Stimulated activated naive CD8-positive, alpha-beta T cell treated with anti-CD3 and anti-CD28 coated beads, Interleukin-15, Interleukin-2, amounts not matched to agents 100 ng/mL and 50 ng/mL, for 24 hours (primary cell): ENCODE data around the gene CPT1B.
A peak's percentile ranks its signal among the peaks of the same experiment; 100 is the strongest.

Source experiments
- H3K27ac Mint-ChIP-seq: one replicate; pipeline ENCODE4 v1.8.0; 2021; ENCODE audit warnings: mild to moderate bottlenecking, mixed read lengths
- H3K27me3 Mint-ChIP-seq: one replicate; pipeline ENCODE4 v1.8.0; 2021; ENCODE audit warnings: mixed read lengths
- H3K36me3 Mint-ChIP-seq: one replicate; pipeline ENCODE4 v1.8.0; 2021; ENCODE audit warnings: low read depth, mixed read lengths
- H3K4me1 Mint-ChIP-seq: one replicate; pipeline ENCODE4 v1.8.0; 2021; ENCODE audit warnings: low read depth, mixed read lengths
- H3K4me3 Mint-ChIP-seq: one replicate; pipeline ENCODE4 v1.8.0; 2021; ENCODE audit warnings: mild to moderate bottlenecking, mixed read lengths
- H3K9me3 Mint-ChIP-seq: one replicate; pipeline ENCODE4 v1.8.0; 2021; ENCODE audit warnings: mixed read lengths

The CPT1B gene

DNA sequence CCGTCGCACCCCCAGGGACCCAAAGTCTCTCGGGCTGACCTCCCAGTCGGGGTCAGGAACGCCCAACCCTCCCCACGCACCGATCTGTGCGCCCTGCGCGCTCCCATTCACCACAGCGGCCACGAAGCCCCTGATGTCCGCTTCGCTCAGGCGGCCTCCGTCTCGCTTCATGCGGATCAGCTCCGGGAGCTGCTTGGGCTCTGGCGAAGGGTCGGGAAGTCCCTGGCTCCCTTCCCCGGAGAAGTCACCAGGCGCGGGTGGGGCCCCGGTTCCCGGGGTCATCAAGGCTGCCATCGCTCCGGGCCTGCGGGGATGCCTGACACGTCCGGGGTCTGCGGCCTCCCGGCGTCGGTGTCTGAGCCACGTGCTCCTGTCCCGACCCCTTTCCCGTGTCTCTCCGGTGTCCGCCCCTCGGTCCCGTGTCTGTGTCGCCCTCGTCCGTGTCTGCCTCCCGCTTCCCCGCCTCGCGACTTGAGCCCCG lies 48.8 kb downstream of the CPT1B start:
- Mint-ChIP-seq H3K9me3 (no peaks in the 10 kb centered on the region), H3K27ac (peak overlapping the region; percentile 58), H3K4me1 (peaks cover 45% of the 10 kb centered on the region), H3K4me3 (peak overlapping the region; percentile 84), H3K36me3 (peaks cover 20% of the 10 kb centered on the region), H3K27me3 (no peaks in the 10 kb centered on the region)

DNA sequence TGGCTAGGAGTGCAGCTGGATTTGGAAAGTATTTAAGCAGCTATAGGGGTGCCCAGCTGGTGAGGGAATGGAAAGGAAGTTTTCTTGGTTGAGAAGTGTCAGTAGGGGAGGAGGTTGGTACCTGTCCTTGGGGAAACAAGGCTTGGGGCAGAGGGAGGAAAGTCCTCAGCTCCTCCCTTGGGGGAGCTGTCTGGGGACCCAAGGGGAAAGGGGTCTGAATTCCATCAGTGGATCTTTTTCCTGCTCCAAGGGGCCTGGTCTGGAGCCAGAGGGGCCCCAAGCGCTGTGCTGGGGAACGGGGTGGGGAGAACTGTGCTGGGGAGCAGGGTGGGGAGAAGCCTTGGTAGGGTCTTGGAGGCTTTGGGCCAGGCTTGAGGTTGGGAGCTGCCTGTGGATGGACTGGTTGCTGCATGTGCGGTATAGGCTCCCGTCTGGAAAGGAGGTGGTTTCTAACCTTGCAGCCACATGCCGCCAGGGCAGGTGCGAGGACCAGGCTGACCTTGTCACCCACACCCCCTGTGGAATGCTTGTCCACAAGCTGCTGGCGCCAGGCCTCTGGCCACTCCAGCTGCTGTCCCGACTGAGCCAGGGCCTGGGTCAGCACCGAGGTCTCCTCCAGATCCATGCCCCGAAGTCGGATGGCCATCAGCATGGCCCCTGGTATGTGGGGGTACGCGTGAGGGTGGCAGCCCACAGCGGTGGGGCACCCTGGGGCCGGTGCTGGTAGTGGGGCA lies 49.4 kb downstream of the CPT1B start:
- Mint-ChIP-seq H3K4me1 (peaks cover 41% of the 10 kb centered on the region), H3K4me3 (peak overlapping the region; percentile 84), H3K27me3 (no peaks in the 10 kb centered on the region), H3K9me3 (no peaks in the 10 kb centered on the region), H3K27ac (peak overlapping the region; percentile 40), H3K36me3 (peaks cover 23% of the 10 kb centered on the region)

DNA sequence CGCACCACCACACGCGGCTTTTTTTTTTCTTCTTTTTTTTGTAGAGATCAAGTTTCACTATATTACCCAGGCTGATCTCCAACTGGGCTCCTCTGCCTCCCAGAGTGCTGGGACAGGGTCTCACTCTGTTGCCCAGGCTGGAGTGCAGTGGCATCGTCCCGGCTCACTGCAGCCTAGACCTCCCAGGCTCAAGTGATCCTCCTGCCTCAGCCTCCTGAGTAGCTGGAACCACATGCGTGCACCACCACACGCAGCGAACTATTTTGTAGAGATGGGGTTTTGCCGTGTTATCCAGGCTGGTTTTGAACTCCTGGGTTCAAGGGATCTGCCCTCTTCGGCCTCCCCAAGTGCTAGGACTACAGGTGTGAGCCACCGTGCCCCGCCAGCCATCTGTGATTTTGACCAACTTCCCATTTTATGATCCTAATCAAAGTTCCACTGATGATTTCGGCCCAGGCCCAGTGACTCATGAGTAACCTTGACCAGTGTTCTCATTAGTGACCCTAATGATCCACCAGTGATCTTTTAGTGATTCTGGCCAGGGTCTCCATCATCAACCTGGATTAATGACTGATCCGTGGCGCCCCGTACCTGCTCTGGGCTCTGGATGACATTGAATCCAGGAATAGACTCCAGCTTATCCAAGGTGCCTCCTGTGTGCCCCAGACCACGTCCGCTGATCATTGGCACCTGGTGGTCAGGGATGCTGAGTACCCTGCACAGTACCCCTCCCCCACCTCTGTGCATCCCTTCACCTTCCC lies 50.1 kb downstream of the CPT1B start:
- Mint-ChIP-seq H3K27ac (peak overlapping the region; percentile 87), H3K9me3 (no peaks in the 10 kb centered on the region), H3K36me3 (peaks cover 23% of the 10 kb centered on the region), H3K27me3 (no peaks in the 10 kb centered on the region), H3K4me3 (peak overlapping the region; percentile 84), H3K4me1 (peaks cover 33% of the 10 kb centered on the region)

DNA sequence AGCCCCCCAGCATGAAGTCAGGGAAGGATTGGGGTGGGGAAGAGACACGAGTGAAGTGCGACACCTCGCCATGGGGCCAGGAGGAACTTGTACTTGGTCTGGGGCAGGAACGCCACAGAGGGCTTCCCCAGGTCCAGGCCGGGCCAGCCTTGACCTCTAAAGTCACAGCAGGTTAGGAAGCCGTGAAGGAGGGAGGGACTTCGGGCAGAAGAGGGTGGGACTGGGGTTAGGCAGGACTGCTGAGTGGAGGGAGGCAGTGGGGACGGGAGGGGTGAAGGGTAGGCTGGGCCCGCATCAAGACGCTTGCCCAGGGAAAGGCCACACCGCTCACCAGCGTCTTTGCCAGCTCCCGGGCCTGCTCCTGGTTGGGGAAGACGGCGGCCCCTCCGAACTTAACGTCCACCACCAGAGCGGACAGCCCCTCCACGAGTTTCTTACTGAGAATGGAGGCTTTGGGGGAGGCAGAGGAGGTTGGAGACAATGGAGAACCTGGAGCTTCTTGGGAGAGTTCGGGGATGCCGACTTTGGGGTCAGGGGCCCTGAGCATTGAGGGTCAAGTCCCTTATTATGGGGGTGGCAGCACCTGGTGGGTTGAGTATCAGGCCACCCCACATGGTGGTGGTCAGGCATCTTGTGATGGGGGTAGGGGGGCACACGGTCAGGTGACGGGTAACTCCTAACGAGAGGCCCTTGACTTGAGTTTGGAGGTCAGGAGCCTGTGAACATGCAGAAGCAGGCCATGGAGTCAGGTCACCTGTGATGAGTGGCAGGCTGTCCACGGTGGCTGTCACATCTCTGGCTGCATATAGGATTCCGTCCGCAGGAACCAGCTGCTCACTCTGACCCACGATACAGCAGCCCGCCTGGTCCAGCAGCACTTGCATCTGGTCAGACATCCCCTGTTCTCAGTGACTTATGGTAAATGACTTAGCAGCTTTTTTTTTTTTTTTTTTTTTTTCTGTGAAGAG lies 51.1 kb downstream of the CPT1B start:
- H3K9me3 Mint-ChIP-seq: no peaks in the 10 kb centered on the region
- peaks cover 23% of the 10 kb centered on the region for H3K36me3 Mint-ChIP-seq
- H3K4me3 Mint-ChIP-seq: peak overlapping the region; percentile 84
- H3K27ac Mint-ChIP-seq: peak overlapping the region; percentile 87
- no peaks in the 10 kb centered on the region for H3K27me3 Mint-ChIP-seq
- H3K4me1 Mint-ChIP-seq: peaks cover 26% of the 10 kb centered on the region

- Mint-ChIP-seq H3K4me1 (peaks cover 26% of the 10 kb centered on the region), H3K27me3 (no peaks in the 10 kb centered on the region), H3K36me3 (peaks cover 23% of the 10 kb centered on the region), H3K4me3 (peak overlapping the region; percentile 84), H3K9me3 (no peaks in the 10 kb centered on the region), H3K27ac (peak overlapping the region; percentile 87)
Measured at GRCh38 chr22:50526108-50526833, 52.0 kb downstream of the CPT1B start.

DNA sequence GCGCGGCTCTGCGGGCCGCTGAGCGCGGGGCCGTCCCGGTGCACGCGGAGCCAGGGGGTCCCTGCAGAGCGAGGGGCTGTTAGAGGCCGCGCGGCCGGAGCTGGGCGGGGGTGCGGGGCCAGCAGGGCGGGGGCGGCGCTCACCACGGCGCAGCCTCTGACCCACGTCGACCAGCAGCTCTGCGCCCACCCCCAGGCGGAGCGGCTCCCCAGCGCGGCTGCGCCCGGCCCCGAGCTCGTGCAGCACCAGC lies 52.4 kb downstream of the CPT1B start:
- Mint-ChIP-seq H3K4me3 (peak overlapping the region; percentile 93), H3K4me1 (peaks cover 26% of the 10 kb centered on the region), H3K27me3 (no peaks in the 10 kb centered on the region), H3K27ac (peak overlapping the region; percentile 49), H3K9me3 (no peaks in the 10 kb centered on the region), H3K36me3 (peaks cover 23% of the 10 kb centered on the region)

DNA sequence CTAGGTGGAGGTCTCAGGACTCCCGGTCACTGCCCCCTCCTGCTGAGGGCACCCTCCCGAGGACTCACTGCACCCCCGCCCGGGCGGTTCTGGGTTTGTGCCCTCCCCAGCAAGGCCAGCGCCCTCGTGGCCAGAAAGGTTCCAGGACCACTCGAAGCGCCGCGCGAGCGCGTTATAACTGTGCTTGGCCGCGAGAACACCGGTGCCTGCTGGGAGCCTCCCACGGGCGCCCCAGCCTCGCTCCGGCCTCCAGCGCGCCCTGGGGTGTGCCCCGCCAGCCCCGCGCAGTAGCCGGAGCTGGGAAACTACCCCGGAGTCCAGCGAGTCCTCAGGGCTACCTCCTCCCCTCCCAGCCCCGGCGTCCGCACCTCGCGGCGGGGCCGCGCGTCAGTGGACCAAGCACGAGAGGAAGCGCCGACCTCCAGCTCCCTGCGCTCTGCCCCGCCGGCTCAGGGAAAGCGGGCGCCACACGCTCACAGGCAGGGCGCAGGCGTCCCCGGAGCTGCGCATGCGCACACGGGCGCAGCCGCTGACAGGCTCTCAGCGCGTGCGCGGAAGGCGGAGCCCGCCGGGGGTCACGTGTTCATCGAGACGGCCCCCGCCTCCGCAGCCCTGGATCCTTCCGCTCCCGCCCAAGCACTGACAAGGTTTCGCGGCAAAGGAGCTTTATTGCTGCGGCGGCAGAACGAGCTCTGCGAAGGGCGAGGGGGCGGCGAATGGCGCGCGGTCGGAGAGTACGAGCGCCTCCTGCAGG lies 52.9 kb downstream of the CPT1B start, which contains the start of gene SCO2:
Gene SCO2, minus strand, starts transcription at position 495 of the 754 bp plus-strand sequence. CDS start 1,187 bp downstream, outside the sequence.
- no peaks in the 10 kb centered on the region for H3K9me3 Mint-ChIP-seq
- peaks cover 23% of the 10 kb centered on the region for H3K36me3 Mint-ChIP-seq
- H3K4me1 Mint-ChIP-seq: peaks cover 26% of the 10 kb centered on the region
- H3K4me3 Mint-ChIP-seq: peak within 1 kb of the TSS; percentile 93
- H3K27ac Mint-ChIP-seq: peak within 1 kb of the TSS; percentile 89
- no peaks in the 10 kb centered on the region for H3K27me3 Mint-ChIP-seq

DNA sequence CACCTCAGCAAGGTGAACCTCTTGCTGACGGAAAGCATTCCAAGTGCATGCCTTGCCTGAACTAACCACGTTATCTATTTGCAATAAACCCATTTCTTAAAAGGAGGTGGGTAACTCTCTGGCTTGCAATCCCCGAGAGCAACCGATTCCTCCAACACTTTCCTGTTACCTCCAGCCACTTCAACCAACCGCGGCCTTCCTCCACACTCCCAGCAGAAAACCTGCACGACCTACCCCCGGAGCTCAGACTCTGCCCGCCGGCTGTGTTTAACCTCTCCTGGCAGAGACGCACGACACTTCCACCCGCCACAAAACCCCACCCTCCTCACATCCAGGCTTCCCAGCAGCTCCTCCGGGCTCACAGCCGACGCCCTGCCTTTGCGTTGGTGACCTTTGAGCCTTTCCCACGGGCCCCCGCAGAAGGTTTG lies 53.5 kb downstream of the CPT1B start:
- Mint-ChIP-seq H3K9me3 (no peaks in the 10 kb centered on the region), H3K27ac (peak overlapping the region; percentile 89), H3K36me3 (peaks cover 28% of the 10 kb centered on the region), H3K27me3 (no peaks in the 10 kb centered on the region), H3K4me1 (peaks cover 26% of the 10 kb centered on the region), H3K4me3 (peak overlapping the region; percentile 93)

DNA sequence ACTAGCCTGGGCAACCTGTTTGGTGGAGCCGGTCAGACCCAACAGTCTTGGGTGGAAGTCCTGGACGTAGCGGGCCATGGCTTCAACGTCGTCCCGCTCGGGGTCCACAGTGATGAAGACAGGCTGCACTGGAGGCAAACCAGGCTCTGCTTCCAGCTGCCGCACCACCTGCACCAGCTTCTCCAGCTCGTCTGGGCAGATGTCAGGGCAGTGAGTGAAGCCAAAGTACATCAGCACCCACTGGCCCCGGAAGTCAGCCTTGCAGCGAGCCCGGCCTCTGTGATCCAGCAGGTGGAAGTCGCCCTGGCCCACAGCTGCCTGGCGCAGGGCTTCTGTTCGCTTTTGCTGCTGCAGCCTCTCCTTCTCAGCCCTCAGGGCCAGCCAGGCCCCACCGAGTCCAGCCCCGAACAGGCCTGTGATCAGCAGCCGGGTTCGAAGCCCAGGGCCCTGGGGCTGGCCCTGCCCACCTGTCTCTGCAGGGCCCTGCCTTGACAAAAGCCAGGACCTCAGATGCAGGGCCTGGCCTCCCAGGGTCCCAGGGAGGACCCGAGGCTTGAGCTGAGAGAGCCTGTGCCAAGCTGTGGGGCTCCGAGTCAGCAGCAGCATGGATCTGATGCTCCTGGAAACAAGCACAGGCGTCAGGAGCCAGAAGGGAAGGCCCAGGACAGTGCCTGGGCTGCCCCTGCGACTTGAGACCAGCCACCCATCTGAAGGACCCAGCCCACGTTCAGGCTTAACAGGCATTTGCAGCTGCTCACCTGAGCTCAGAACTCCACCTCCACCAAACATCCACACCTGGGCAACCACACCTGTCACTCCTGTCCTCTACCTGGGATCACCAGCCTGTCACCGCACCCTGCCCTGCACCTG lies 54.2 kb downstream of the CPT1B start:
- Mint-ChIP-seq H3K4me1 (peaks cover 26% of the 10 kb centered on the region), H3K27me3 (no peaks in the 10 kb centered on the region), H3K27ac (peak overlapping the region; percentile 89), H3K4me3 (peak overlapping the region; percentile 93), H3K36me3 (peaks cover 32% of the 10 kb centered on the region), H3K9me3 (no peaks in the 10 kb centered on the region)

DNA sequence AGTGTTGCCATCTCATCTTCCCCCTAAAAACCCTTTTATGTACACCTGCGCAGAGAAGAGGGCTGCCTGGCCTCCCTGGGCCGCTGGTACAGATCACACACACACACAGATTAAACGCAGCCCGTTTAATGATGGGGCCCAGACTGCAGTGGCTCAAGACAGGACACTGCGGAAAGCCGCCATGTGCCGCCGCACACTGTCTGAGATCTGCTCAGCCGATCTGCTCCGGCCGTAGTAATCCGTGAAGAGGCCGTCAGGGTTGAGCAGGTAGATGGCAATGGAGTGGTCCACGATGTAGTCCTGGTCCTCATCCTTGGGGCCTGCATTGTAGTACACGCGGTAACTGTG lies 54.8 kb downstream of the CPT1B start:
- Mint-ChIP-seq H3K36me3 (peaks cover 35% of the 10 kb centered on the region), H3K4me1 (peaks cover 23% of the 10 kb centered on the region), H3K27ac (peak overlapping the region; percentile 11), H3K4me3 (peak overlapping the region; percentile 41), H3K27me3 (no peaks in the 10 kb centered on the region), H3K9me3 (no peaks in the 10 kb centered on the region)

GRCh38 chr22:50522806-50523438 lies 55.3 kb downstream of the CPT1B start:
- Mint-ChIP-seq H3K4me3 (peak overlapping the region; percentile 41), H3K4me1 (peaks cover 18% of the 10 kb centered on the region), H3K27me3 (no peaks in the 10 kb centered on the region), H3K9me3 (no peaks in the 10 kb centered on the region), H3K36me3 (peaks cover 33% of the 10 kb centered on the region), H3K27ac (peak overlapping the region; percentile 11)

DNA sequence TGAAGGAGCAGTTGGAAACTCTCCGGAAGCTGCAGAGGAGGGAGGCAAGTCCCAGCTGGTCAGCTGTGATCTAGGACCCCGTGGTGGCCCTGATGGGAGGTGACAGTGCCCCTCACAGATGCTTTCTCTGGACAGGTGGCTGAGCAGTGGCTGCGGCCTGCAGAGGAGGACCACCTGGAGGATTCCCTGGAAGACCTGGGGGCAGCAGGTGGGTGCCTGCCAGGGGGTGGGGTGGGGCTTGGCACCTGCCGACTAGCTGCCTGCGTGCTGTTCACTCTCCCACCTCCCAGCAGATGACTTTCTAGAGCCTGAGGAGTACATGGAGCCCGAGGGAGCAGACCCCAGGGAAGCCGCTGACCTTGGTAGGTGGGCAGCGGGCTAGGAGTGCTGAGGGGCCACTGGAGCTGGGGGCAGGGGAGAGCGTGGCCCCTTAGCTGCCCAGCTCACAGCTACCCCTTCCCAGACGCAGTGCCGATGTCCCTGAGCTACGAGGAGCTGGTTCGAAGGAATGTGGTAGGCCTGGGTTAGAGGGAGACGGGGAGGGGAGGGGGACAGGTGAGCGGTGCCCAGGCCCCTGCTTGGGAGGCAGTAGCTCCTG lies 55.9 kb downstream of the CPT1B start:
- peaks cover 11% of the 10 kb centered on the region for H3K4me1 Mint-ChIP-seq
- no peak overlapping the region for H3K27ac Mint-ChIP-seq
- H3K4me3 Mint-ChIP-seq: no peak overlapping the region
- H3K27me3 Mint-ChIP-seq: no peaks in the 10 kb centered on the region
- H3K36me3 Mint-ChIP-seq: peaks cover 32% of the 10 kb centered on the region
- H3K9me3 Mint-ChIP-seq: no peaks in the 10 kb centered on the region
